Measurements from ENCODE around the gene DOCK6.

- TF ChIP-seq EP300 (IDR thresholded peaks at IDR 0.05) (no peak), POLR2A (IDR thresholded peaks at IDR 0.05) (no peak), CTCF (IDR thresholded peaks at IDR 0.05) (no peak)
Observed at GRCh38 chr19:11179716-11180297, 82.5 kb downstream of the DOCK6 start.
